Measurements from ENCODE around the gene POLR3E.
A peak's percentile ranks its signal among the peaks of the same experiment; 100 is the strongest.

POLR3E gene

DNA sequence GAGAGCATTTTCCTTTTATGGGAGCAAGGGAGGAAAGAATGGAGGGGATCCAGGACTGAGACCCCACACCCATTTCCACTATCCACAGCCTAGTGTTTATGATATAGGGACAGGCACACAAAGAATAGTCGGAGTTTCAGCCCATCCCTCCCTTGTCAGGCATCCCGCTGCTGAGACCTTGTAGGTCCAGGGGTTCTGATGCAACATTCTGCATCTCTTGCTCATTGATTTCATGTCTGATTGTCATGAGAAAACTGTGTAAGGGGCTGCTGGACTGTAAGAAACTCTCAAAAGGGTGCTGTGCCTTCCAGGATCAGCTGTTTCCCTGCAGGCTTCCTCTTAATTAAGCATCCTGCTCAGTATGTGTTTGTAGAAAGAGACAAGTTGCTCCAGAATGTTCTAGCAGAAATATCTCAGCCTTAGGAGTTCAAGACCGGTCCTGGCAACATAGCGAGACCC, 5.3 kb upstream of the POLR3E start:
- H3K4me3 ChIP-seq (ENCODE audit: low read depth, low read length) = no peak overlapping the region
- DNase-seq (ENCODE audit: low read depth) = no peak
- TF ChIP-seq, protein P1, sequence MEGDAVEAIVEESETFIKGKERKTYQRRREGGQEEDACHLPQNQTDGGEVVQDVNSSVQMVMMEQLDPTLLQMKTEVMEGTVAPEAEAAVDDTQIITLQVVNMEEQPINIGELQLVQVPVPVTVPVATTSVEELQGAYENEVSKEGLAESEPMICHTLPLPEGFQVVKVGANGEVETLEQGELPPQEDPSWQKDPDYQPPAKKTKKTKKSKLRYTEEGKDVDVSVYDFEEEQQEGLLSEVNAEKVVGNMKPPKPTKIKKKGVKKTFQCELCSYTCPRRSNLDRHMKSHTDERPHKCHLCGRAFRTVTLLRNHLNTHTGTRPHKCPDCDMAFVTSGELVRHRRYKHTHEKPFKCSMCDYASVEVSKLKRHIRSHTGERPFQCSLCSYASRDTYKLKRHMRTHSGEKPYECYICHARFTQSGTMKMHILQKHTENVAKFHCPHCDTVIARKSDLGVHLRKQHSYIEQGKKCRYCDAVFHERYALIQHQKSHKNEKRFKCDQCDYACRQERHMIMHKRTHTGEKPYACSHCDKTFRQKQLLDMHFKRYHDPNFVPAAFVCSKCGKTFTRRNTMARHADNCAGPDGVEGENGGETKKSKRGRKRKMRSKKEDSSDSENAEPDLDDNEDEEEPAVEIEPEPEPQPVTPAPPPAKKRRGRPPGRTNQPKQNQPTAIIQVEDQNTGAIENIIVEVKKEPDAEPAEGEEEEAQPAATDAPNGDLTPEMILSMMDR (IDR thresholded peaks at IDR 0.05; ENCODE audit: control insufficient read depth, extremely low read depth, insufficient read depth) = no peak

DNA sequence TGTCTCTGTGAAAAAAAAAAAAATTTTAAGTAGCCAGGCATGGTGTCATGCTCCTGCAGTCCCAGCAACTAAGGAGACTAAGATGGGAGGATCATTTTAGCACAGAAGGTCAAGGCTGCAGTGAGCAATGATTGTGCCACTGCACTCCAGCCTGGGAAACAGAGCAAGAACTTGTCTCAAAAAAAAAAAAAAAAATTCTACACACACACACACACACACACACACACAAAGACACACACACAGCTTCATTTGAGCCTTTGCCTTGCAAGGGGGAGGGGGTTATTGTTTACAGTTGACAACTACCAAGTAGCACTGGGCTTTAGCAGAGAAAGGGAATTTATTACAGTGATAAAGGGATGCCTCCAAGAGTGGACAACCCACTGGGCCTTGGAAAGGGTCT, 4.9 kb upstream of the POLR3E start:
- DNase-seq (ENCODE audit: low read depth) = no peak
- no peak overlapping the region for H3K4me3 ChIP-seq (ENCODE audit: low read depth, low read length)
- TF ChIP-seq, protein P1 (IDR thresholded peaks at IDR 0.05; ENCODE audit: control insufficient read depth, extremely low read depth, insufficient read depth) = no peak

- no peak for DNase-seq (ENCODE audit: low read depth)
- H3K4me3 ChIP-seq (ENCODE audit: low read depth, low read length) = no peak overlapping the region
- TF ChIP-seq, protein P1 (IDR thresholded peaks at IDR 0.05; ENCODE audit: control insufficient read depth, extremely low read depth, insufficient read depth) = no peak
These were observed 3.8 kb upstream of the POLR3E start for GRCh38 chr16:22293137-22294106.

DNA sequence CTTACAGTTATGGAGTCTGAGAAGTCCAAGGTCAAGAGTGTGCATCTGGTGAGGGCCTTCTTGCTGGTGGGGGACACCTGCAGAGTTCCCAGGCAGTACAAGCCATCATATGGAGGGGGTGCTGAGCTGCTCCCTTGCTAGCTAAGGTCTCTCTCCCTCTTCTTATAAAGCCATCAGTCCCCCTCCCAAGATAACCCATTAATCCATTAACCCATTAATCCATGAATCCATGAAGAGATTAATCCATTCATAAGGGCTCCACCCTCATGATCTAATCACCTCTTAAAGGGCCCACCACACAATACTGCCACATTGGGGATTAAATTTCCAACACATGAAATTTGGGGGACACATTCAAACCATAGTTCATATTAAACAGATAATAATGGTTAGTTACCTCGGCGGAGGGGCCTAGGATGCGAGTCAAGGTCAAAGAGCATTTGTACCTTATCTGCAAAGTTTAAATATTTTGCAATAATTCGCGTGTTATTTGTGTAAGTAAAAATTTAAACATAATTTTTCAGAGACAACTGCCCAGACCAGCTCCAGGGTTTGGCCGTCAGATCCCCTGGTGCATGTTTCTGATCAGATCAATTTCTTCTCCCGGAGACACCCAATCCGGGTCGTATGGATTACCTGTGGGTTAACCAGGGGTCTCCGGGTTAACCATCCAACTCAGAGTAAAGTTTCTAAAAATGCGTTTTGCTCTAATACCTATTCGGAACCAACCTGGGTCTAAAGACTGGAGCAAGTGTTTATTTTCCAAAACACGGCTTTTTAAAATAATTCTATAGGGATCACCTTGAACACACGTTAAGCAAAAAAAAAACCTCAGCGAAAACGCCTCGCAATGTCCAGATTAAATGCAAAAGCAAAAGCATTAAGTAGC, 740 bp upstream of the POLR3E start:
- TF ChIP-seq, protein P1 (IDR thresholded peaks at IDR 0.05; ENCODE audit: control insufficient read depth, extremely low read depth, insufficient read depth) = no peak
- H3K4me3 ChIP-seq (ENCODE audit: low read depth, low read length) = peak overlapping the region; percentile 62
- DNase-seq (ENCODE audit: low read depth) = no peak

DNA sequence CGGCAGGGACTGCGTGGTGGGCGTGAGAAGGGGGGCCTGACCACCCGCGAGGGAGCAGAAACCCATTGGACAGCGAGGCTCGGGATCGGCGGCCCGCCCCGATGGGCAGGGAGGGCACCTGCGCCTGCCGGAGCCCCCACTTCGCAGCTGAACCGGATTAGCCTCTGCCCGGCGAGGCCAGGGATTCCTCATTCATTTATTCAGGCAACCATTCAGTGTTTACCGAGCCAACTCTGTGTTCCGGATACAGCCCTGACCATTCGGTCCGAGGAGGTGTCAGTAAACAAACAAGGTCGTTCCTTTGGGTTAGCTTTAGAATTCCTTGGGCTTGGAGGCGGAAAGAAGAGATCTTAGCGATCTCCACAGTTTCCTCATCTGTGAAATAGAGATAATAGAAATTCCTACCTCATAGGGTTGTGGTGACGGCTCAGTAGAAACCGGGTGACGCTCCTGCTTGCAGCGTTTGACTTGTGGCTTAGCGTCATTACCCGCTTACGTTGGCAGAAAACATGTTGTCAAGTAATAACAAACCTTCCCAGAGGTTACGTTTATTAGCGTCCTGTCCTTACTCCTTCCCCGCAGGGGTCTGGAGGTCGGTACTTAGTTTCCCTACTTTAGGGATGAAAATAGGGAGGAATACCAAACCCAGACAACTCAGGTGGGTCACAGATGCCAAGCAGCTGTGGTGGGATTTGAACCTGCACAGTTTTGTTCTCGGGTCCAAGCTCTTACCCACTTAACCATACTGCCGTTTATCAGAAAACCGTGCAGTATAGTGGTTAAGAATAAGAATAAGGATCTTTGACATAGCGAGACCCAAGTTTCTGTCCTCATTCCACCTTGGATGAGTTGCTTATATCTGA, 893 bp downstream of the POLR3E start:
- TF ChIP-seq, protein P1 (IDR thresholded peaks at IDR 0.05; ENCODE audit: control insufficient read depth, extremely low read depth, insufficient read depth) = no peak
- peak overlapping the region; percentile 92 for H3K4me3 ChIP-seq (ENCODE audit: low read depth, low read length)
- DNase-seq (ENCODE audit: low read depth) = peak; percentile 80

DNA sequence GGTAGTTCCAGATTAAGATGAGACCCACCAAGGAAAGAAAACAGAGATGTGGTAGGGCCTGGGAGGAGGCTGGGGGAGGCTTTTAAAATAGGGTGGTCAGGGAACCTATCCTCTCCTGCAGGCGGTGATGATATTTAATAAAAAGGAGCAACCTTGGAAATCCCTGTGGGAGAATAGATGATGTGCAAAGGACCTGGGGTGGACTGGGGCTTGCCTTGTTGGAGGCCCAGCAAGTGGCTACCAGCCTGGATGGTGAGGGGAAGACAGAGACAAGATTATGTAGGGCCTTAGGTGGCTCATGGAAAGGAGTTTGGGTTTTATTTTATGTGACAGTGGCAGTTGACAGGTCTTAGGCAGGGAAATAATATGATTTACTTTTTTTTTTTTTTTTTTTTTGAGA, 1.8 kb downstream of the POLR3E start:
- no peak for DNase-seq (ENCODE audit: low read depth)
- TF ChIP-seq, protein P1 (IDR thresholded peaks at IDR 0.05; ENCODE audit: control insufficient read depth, extremely low read depth, insufficient read depth) = no peak
- peak overlapping the region; percentile 92 for H3K4me3 ChIP-seq (ENCODE audit: low read depth, low read length)
